PFSK-1 (cell line): ENCODE data around the gene SLIT2.

ENCODE experiments used
- FOXP2 ChIP-seq: optimal IDR thresholded peaks from 2 replicates; pipeline ENCODE3; 2011; ENCODE audit warnings: borderline replicate concordance, control low read depth, inconsistent platforms; ENCODE audit not compliant: insufficient read depth; ENCODE audit errors: extremely low read length, extremely low read depth
- POLR2AphosphoS5 ChIP-seq: IDR thresholded peaks from 2 replicates; pipeline ENCODE4 v1.6.1; 2012; ENCODE audit warnings: low read depth, mild to moderate bottlenecking, control low read depth, low read length, moderate library complexity
- REST ChIP-seq, 2 experiments: IDR thresholded peaks; 2 replicates each; pipeline versions ENCODE4 v1.6.1 to v1.8.0; 2011 to 2012; ENCODE audit warnings: low read depth in 2 of 2, low read length in 2 of 2, control low read depth in 1 of 2, inconsistent platforms in 1 of 2, mild to moderate bottlenecking in 1 of 2, moderate library complexity in 1 of 2; ENCODE audit not compliant: insufficient read depth in 1 of 2
- SIN3A ChIP-seq: IDR thresholded peaks from 2 replicates; pipeline ENCODE4 v1.6.1; 2012; ENCODE audit warnings: mild to moderate bottlenecking, low read length, moderate library complexity, borderline replicate concordance; ENCODE audit not compliant: insufficient read depth
- TAF1 ChIP-seq: IDR thresholded peaks from 2 replicates; pipeline ENCODE4 v1.6.1; 2012; ENCODE audit warnings: low read length, control low read depth, borderline replicate concordance; ENCODE audit not compliant: insufficient read depth

The SLIT2 gene

GRCh38 chr4:20271950-20272349 lies 20.2 kb downstream of the SLIT2 start:
- no peak for TF ChIP-seq SIN3A
- TF ChIP-seq POLR2AphosphoS5, result no peak
- no peak for TF ChIP-seq TAF1
- TF ChIP-seq FOXP2, result no peak

GRCh38 chr4:20272411-20272872 lies 20.7 kb downstream of the SLIT2 start:
- TF ChIP-seq SIN3A (no peak), FOXP2 (no peak), POLR2AphosphoS5 (no peak), TAF1 (no peak), REST (IDR thresholded peaks at IDR 0.05; ENCODE audit: insufficient read depth in 1 of 2, low read depth in 2 of 2, low read length in 2 of 2) (no peak)

GRCh38 chr4:20273793-20274192 lies 22.1 kb downstream of the SLIT2 start:
- TF ChIP-seq SIN3A, result no peak

DNA sequence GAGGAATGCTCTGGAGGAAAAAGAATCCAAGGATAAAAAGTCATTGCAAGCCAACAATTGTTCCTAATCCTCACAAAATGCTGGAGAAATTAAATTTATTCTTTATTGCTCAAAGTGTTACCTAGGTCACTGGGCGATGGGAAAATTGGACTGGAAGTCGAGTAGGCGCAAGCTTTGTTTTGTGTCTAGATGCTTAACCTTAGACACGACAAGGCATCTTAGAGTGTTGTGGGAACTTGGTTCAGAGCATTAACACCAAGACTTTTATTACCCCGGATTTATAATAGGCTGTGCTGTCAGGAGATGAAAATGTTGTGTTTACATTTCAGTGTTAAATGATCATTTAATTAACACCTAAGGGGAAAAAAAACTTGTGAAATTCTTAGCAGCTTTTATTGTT lies 25.1 kb downstream of the SLIT2 start:
- TF ChIP-seq SIN3A, result no peak
- no peak for TF ChIP-seq FOXP2
- no peak for TF ChIP-seq TAF1
- TF ChIP-seq REST (IDR thresholded peaks at IDR 0.05; ENCODE audit: insufficient read depth in 1 of 2, low read depth in 2 of 2, low read length in 2 of 2), result no peak

DNA sequence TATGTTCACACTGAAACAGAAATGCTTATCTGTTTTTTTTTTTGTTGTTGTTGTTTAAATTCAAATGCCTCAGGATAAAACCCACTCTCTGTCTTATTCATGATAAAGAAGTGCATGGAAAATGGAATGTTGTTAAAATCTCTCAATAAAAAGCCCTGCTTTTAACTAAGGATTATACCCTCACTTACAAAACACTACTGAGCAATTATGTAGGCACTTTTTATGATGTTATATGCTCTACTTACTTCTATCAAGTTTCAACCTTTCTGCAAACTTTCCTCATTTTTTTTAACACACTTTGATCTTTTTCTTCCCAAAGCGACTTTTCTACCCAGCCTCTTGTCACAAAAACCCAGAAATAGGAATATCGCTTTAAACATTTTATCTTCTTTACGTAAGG lies 26.5 kb downstream of the SLIT2 start:
- no peak for TF ChIP-seq POLR2AphosphoS5
- no peak for TF ChIP-seq FOXP2
- no peak for TF ChIP-seq TAF1
- no peak for TF ChIP-seq REST (IDR thresholded peaks at IDR 0.05; ENCODE audit: insufficient read depth in 1 of 2, low read depth in 2 of 2, low read length in 2 of 2)
- TF ChIP-seq SIN3A, result no peak

DNA sequence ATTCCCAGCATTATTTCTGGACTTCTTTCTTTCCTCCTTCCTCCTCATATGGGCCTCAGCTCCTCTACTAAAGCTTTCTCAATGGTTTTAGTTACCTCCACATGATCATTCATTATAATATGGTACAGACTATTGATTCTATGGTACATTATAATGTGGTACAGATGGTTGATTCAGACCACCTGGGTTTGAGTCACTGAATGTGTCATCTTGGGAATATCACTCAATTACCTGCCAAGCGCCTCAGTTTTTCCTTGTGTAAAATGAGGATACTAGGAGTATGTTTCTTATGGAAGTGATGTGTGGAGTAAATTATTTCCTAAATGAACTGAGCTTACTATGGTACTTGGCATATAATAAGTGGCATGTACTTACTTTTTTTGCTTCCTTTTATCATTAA lies 27.7 kb downstream of the SLIT2 start:
- no peak for TF ChIP-seq POLR2AphosphoS5

GRCh38 chr4:20281453-20281852 lies 29.7 kb downstream of the SLIT2 start:
- TF ChIP-seq REST (IDR thresholded peaks at IDR 0.05; ENCODE audit: insufficient read depth in 1 of 2, low read depth in 2 of 2, low read length in 2 of 2) (no peak), FOXP2 (no peak), TAF1 (no peak)
